DOHH2 (cell line): Measurements from ENCODE around the gene CHD6.

ENCODE experiments used
- EZH2phosphoT487 ChIP-seq: fragments of 200-600 bp; sonication (generic); IDR thresholded peaks from 2 replicates; pipeline ENCODE4 v1.6.1; 2017; ENCODE audit warnings: borderline replicate concordance, mild to moderate bottlenecking, antibody characterized with exemption, low read length, moderate library complexity, mixed read lengths
- TF ChIP-seq, protein P1 (sequence below): fragments of 200-600 bp; sonication (generic); IDR thresholded peaks from one replicate; pipeline ENCODE4 v1.5.1; 2014; ENCODE audit warnings: antibody characterized with exemption, mild to moderate bottlenecking, low read depth, low read length; ENCODE audit not compliant: poor library complexity, severe bottlenecking

DNA sequence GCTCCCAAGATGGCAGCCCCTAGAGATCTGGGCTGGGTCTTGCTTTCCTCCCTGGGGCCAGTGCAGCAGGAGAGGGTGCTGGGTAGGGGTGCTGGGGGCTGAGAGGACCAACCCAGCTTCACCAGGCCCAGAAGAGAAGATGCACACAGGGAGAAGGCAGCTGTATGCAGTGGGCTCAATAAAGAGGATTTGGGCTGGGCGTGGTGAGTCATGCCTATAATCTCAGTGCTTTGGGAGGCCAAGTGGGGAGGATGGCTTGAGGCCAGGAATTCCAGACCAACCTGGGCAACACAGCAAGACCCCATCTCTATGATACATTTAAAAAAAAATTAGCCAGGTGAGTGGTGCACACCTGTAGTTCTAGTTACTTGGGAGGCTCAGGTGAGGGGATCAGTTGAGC lies 225.9 kb downstream of the CHD6 start:
- TF ChIP-seq, protein P1, sequence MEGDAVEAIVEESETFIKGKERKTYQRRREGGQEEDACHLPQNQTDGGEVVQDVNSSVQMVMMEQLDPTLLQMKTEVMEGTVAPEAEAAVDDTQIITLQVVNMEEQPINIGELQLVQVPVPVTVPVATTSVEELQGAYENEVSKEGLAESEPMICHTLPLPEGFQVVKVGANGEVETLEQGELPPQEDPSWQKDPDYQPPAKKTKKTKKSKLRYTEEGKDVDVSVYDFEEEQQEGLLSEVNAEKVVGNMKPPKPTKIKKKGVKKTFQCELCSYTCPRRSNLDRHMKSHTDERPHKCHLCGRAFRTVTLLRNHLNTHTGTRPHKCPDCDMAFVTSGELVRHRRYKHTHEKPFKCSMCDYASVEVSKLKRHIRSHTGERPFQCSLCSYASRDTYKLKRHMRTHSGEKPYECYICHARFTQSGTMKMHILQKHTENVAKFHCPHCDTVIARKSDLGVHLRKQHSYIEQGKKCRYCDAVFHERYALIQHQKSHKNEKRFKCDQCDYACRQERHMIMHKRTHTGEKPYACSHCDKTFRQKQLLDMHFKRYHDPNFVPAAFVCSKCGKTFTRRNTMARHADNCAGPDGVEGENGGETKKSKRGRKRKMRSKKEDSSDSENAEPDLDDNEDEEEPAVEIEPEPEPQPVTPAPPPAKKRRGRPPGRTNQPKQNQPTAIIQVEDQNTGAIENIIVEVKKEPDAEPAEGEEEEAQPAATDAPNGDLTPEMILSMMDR, result no peak
- TF ChIP-seq EZH2phosphoT487, result no peak
